Mucosa of descending colon (tissue), 3 donors: ENCODE results near the gene NOTO. TPM values are rescaled to one million over a fixed set of nuclear protein-coding genes. Genes with fewer than 3 reads are reported as not detected.

ENCODE experiments used
- ATAC-seq: fragments of 200-7000 bp; cut with Tn5 transposase; one replicate; pipeline ENCODE4 v1.9.1; 2020; ENCODE audit warnings: mild to moderate bottlenecking, moderate library complexity
- DNase-seq, 3 donors: peaks; one replicate each; pipeline ENCODE4 v3.0.0-alpha.2; 2020
- H3K36me3 ChIP-seq: fragments of 200-600 bp; one replicate; pipeline ENCODE4 v1.8.0; 2021; ENCODE audit warnings: low read depth, mild to moderate bottlenecking
- H3K4me1 ChIP-seq: fragments of 200-600 bp; one replicate; pipeline ENCODE4 v1.8.0; 2021; ENCODE audit warnings: low read depth, mild to moderate bottlenecking
- H3K4me3 ChIP-seq: fragments of 200-600 bp; one replicate; pipeline ENCODE4 v1.8.0; 2021; ENCODE audit warnings: mild to moderate bottlenecking
- H3K9me3 ChIP-seq: fragments of 200-600 bp; one replicate; pipeline ENCODE4 v1.8.0; 2021; ENCODE audit warnings: mild to moderate bottlenecking
- intact Hi-C, 2 donors: fragments of 100-400 bp; cut with DNase I in 1 of 2; cut with micrococcal nuclease in 1 of 2; formaldehyde crosslinking; loops; one replicate each; pipeline versions ENCODE4 v1.11.0 to v1.11.1; 2022; cut with DNase I, micrococcal nuclease
- total RNA-seq, 3 donors: library from RNA; stranded (reverse); fragmentation: NEBNext Ultra II Directional in 2 of 3; extraction: Animal tissue kit (Norgen Biotek cat#: 25700) in 2 of 3; gene quantifications; one replicate each; pipeline versions ENCODE4 v1.2.1 to v1.2.4, GENCODE V29; 2021 to 2023
- TF ChIP-seq, protein P1 (sequence below): fragments of 200-600 bp; IDR thresholded peaks from one replicate; pipeline ENCODE4 v1.8.0; 2022; ENCODE audit warnings: antibody characterized with exemption, mild to moderate bottlenecking
- donor health status: DM: no; HTN: no; CAD: no; lungs with moderate emphysema.
- donor health status: DM: no; HTN: no; CAD: no.
- donor health status: DM: no; HTN: yes; CAD: no.

The NOTO gene
- total RNA-seq, 3 donors from 2014 or later, result not detected

DNA sequence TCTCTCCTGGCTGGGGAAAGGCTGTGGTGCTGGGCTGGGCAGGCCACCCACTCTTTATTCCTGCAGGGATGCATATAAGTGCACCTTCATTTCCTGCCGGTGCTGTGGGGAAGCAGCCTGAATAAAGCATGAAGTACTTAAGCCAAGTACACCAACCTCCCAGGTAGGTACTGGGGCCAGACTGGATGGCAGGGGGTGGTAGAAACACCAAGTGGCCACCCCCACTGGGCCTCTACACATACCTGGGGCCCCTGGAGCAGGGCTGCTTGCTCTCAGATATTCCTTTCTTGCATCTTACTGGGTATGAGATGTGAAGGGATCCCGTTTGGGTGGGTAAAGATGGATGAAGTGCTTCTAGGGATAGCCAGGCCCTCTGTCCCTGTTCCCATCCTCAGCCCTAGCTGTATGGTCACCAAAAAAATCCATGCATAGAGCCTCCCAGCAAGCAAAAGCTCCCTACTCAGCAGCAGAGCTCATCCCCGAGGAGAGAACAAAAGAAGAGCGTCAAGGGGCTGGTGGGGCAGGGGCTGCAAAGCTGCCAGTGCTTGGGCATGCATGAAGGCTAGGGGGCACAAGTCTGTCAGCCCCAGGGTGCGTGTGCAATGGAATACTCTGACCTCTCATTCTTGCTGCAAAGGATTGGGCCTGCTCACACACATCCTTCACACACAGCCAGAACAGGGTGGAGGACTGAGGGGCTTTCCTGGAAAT, 53.7 kb downstream of the NOTO start:
- Histone ChIP-seq H3K4me3 (no peak overlapping the region), H3K36me3 (no peaks in the 10 kb centered on the region), H3K9me3 (no peaks in the 10 kb centered on the region), H3K4me1 (no peaks in the 10 kb centered on the region)
- DNase-seq, result no peak
- ATAC-seq, result no peak
- intact Hi-C loops, result no loop called here
- TF ChIP-seq, protein P1, sequence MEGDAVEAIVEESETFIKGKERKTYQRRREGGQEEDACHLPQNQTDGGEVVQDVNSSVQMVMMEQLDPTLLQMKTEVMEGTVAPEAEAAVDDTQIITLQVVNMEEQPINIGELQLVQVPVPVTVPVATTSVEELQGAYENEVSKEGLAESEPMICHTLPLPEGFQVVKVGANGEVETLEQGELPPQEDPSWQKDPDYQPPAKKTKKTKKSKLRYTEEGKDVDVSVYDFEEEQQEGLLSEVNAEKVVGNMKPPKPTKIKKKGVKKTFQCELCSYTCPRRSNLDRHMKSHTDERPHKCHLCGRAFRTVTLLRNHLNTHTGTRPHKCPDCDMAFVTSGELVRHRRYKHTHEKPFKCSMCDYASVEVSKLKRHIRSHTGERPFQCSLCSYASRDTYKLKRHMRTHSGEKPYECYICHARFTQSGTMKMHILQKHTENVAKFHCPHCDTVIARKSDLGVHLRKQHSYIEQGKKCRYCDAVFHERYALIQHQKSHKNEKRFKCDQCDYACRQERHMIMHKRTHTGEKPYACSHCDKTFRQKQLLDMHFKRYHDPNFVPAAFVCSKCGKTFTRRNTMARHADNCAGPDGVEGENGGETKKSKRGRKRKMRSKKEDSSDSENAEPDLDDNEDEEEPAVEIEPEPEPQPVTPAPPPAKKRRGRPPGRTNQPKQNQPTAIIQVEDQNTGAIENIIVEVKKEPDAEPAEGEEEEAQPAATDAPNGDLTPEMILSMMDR, result no peak

DNA sequence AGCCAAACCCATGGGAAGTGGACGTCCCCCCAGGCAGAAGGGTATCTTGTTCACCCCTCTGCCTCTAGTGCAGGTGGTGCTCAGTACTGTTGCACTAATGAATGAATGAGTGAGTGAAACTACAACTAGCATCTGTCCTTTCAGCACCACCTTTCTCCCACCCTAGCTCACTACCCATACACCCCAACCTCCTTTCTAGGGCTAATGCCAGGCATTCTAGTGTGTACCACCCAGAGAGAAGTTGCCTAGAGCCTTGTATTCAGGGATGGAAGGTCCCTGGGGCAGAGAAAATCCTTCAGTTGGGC, 54.2 kb downstream of the NOTO start:
- TF ChIP-seq, protein P1, result no peak
- no peaks in the 10 kb centered on the region for H3K36me3 ChIP-seq
- intact Hi-C loops, result no loop called here
- DNase-seq (no peak), ATAC-seq (no peak)
- H3K4me1 ChIP-seq, result no peaks in the 10 kb centered on the region
- no peaks in the 10 kb centered on the region for H3K9me3 ChIP-seq
- H3K4me3 ChIP-seq, result no peak overlapping the region

DNA sequence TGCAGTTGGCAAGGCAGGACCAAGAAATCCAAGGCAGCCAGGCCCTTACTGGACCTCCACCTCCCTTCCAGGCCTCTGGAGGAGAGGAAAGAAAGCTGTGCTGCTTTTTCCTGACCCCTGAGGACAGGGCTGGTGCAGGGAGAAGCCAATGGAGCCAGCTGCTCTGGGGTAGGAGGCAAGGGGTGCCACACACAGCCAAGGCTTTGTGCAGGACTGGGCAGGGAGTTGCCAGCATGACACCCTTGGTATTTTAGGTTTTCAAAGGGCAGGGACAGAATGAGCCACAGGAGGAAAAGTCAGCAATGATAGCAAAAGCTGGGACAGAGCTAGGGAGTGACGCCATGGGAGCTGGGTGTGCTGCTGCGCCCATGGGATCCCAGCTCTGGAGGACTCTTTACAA, 54.6 kb downstream of the NOTO start:
- TF ChIP-seq, protein P1, result no peak
- no peaks in the 10 kb centered on the region for H3K9me3 ChIP-seq
- intact Hi-C loops, result no loop called here
- no peak overlapping the region for H3K4me3 ChIP-seq
- no peak for DNase-seq
- no peak for ATAC-seq
- H3K36me3 ChIP-seq, result no peaks in the 10 kb centered on the region
- H3K4me1 ChIP-seq, result no peaks in the 10 kb centered on the region

DNA sequence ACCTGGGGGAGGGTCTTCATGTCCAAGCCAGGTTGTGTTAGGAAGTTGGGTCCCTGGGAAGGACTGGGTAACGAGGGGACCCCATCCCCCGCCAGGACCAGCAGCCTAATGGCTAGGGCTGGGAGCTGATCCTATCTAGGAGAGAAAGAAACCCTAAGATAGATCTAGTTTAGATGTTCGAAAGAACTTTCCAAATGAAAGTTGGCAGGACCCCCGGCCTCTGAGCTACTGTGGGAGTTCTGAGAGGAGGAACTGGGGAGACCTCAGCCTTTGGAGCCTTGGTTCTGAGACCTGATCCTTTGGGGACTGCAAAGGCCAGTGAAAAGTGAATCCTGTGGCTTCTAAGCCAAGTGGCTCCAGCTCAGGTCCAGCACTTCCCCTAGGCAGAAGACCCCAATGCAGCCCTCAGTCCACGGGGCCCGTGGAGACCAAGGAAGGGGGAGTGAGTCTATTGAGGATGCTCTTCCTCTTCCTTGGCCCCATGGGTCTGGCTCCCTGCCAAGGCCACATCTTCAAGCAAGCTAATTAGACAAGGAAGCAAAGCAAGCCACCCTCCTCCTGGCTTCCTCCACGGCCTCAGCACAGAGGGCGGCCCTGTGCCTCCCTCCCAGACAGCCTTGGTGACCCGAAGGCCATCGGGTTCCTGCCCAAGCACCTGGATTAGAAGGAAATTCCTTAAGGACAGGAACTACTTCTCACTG, 55.2 kb downstream of the NOTO start:
- ATAC-seq, result peak; percentile 16
- Histone ChIP-seq H3K9me3 (no peaks in the 10 kb centered on the region), H3K4me1 (no peaks in the 10 kb centered on the region), H3K36me3 (no peaks in the 10 kb centered on the region), H3K4me3 (no peak overlapping the region)
- peak; percentile 25 to 64 (median 47) for DNase-seq
- TF ChIP-seq, protein P1, result no peak
- intact Hi-C loops, result no loop called here

DNA sequence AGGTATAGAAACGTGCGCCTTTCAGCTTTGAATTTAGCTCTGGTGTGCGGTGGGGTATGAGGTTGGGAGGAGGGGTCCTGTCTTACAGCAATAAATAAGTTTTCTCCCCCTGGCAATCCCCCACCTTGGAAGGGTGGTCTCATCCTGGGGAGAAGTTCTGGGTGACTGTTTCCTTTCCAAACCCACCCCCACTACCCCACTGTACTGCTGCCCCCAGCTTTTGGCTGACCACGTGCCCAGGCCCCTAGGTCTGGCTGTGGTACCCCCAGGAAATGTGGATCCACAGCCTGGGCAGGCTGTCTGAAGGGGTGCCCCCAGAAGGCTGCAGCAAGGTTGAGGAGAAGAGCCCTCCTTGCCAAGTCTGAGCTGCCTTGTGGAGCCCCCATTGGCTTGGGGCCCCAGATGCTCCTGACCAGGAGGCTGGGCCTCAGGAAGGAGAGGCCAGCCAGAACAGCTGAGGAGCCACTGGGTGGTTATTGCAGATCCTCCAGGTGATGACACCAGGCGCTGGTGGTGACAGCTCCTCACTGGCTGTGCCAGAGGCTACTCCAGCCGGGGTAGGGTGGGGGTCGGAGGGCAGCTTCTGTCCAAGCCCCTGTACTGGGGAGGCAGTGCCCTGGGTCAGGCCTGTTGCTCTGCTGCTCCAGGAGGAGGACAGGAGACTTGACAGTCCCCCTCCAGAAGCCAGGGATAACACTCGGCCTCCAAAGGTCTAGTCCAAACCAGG, 56.0 kb downstream of the NOTO start:
- Histone ChIP-seq H3K4me1 (no peaks in the 10 kb centered on the region), H3K4me3 (no peak overlapping the region), H3K9me3 (no peaks in the 10 kb centered on the region), H3K36me3 (no peaks in the 10 kb centered on the region)
- intact Hi-C loops, result no loop called here
- ATAC-seq (no peak), DNase-seq (no peak)
- TF ChIP-seq, protein P1, result no peak
